Breast epithelium (tissue), 3 donors: Measurements from ENCODE around the gene NRROS.

Experiments
- POLR2AphosphoS5 ChIP-seq, 3 donors: sonication (generic); formaldehyde crosslinking; IDR thresholded peaks; one replicate each; pipeline ENCODE4 v1.6.1; 2017; ENCODE audit warnings: antibody characterized with exemption in 3 of 3
- TF ChIP-seq, protein P1 (sequence below), 3 donors: fragments of 450-650 bp; IDR thresholded peaks; one replicate each; pipeline ENCODE4 v1.5.1; 2016 to 2017; ENCODE audit warnings: antibody characterized with exemption in 3 of 3, mild to moderate bottlenecking in 3 of 3, moderate library complexity in 3 of 3

- no peak for TF ChIP-seq POLR2AphosphoS5 (IDR thresholded peaks at IDR 0.05)
- TF ChIP-seq, protein P1, sequence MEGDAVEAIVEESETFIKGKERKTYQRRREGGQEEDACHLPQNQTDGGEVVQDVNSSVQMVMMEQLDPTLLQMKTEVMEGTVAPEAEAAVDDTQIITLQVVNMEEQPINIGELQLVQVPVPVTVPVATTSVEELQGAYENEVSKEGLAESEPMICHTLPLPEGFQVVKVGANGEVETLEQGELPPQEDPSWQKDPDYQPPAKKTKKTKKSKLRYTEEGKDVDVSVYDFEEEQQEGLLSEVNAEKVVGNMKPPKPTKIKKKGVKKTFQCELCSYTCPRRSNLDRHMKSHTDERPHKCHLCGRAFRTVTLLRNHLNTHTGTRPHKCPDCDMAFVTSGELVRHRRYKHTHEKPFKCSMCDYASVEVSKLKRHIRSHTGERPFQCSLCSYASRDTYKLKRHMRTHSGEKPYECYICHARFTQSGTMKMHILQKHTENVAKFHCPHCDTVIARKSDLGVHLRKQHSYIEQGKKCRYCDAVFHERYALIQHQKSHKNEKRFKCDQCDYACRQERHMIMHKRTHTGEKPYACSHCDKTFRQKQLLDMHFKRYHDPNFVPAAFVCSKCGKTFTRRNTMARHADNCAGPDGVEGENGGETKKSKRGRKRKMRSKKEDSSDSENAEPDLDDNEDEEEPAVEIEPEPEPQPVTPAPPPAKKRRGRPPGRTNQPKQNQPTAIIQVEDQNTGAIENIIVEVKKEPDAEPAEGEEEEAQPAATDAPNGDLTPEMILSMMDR (IDR thresholded peaks at IDR 0.05), result no peak
These were observed 16.7 kb downstream of the NRROS start for GRCh38 chr3:196656213-196656612.
